ENCODE measurements around the gene ARHGEF33. TPM values are rescaled to one million over a fixed set of nuclear protein-coding genes. Genes with fewer than 3 reads are reported as not detected.

ARHGEF33 gene
- total and polyA plus RNA-seq, 2 of the 8 experiments (the other 6 are each of a cell fraction or from before 2014, with no cell fraction given) = 0.09 to 0.95 TPM

- POLR2A ChIA-PET (ENCODE audit: partially characterized antibody) = no interaction called here
These were observed 76.3 kb downstream of the ARHGEF33 start for GRCh38 chr2:38966006-38966405.

More at GRCh38 chr2:38966006-38966405, 76.3 kb downstream of the ARHGEF33 start:
- TF ChIP-seq MAFK (IDR thresholded peaks at IDR 0.05; ENCODE audit: low read depth, low read length) (no peak), BACH1 (IDR thresholded peaks at IDR 0.05; ENCODE audit: low read length) (no peak), EGR1 (IDR thresholded peaks at IDR 0.05; ENCODE audit: borderline replicate concordance, low read depth, low read length) (no peak), CBX5 (IDR thresholded peaks at IDR 0.05; ENCODE audit: low read depth, low read length) (no peak), GABPA (IDR thresholded peaks at IDR 0.05; ENCODE audit: borderline replicate concordance, insufficient read depth, low read length) (no peak), CREB1 (IDR thresholded peaks at IDR 0.05) (no peak), GTF2F1 (IDR thresholded peaks at IDR 0.05; ENCODE audit: borderline replicate concordance, low read depth, low read length) (no peak), CTCF (IDR thresholded peaks at IDR 0.05; ENCODE audit: control extremely low read depth in 1 of 3, insufficient read depth in 1 of 3, low read depth in 1 of 3, low read length in 3 of 3) (no peak)
- H3K9ac ChIP-seq (replicated peaks in 1 of 4; ENCODE audit: extremely low read depth in 1 of 4, low read depth in 3 of 4, low read length in 3 of 4) = no peak overlapping the region
- no peaks in the 10 kb centered on the region for H4K20me1 ChIP-seq (replicated peaks in 1 of 2; ENCODE audit: control insufficient read depth in 1 of 2, insufficient read depth in 2 of 2, low read length in 2 of 2)
- H2BK12ac ChIP-seq (ENCODE audit: low read depth, low read length) = no peak overlapping the region
- no peak overlapping the region for H2BK5ac ChIP-seq (ENCODE audit: low read depth, low read length)
- DNase-seq (ENCODE audit: low read depth in 1 of 2, low spot score in 2 of 2) (no peak), FAIRE-seq (no peak)
- H4K8ac ChIP-seq (ENCODE audit: extremely low read depth, insufficient read depth, low read length) = no peak overlapping the region
- CTCF ChIA-PET (ENCODE audit: partially characterized antibody) = interaction anchor here (0.6 kb wide), 1 partner anchor 21 kb away, joined by 3 read pairs; no protein-coding TSS in a partner anchor
- H4K5ac ChIP-seq (ENCODE audit: insufficient read length, low read depth, low read length) = no peak overlapping the region
- H4K91ac ChIP-seq (replicated peaks; ENCODE audit: insufficient read length, low read length) = no peak overlapping the region
- no peak overlapping the region for H3K18ac ChIP-seq (ENCODE audit: extremely low read depth, low read length)
- no peak overlapping the region for H2BK120ac ChIP-seq (replicated peaks; ENCODE audit: low read depth, low read length)
- no peak overlapping the region for H3K14ac ChIP-seq (ENCODE audit: insufficient read length)
- no peaks in the 10 kb centered on the region; a peak in 1 of 4 replicates for H3K9me3 ChIP-seq (ENCODE audit: insufficient read depth in 2 of 2, low read depth in 1 of 2, low read length in 1 of 2)
- H2BK15ac ChIP-seq (ENCODE audit: low read length) = no peak overlapping the region
- no peak overlapping the region for H3K4me3 ChIP-seq (ENCODE audit: extremely low read depth in 1 of 4, insufficient read depth in 2 of 4, low read depth in 3 of 4, low read length in 4 of 4)
- H2AFZ ChIP-seq (ENCODE audit: low read length) = 0 out of 2 replicates have a peak overlapping the region, but pooled peaks have one; percentile 4
- H3K36me3 ChIP-seq (ENCODE audit: control insufficient read depth in 2 of 4, insufficient read depth in 4 of 4, low read length in 3 of 4) = no peaks in the 10 kb centered on the region
- H2AK5ac ChIP-seq (ENCODE audit: low read depth, low read length) = no peak overlapping the region
- WGBS, 2 experiments (ENCODE audit: extremely low coverage in 1 of 2, insufficient coverage in 1 of 2, insufficient read length in 1 of 2, insufficient replicate concordance in 2 of 2, low coverage in 1 of 2, low lambda C conversion rate in 2 of 2, missing lambda C conversion rate in 1 of 2) = 96% methylated on average over 5 of the region's 5 CpGs; no CpG with 5 or more reads in 1 of the 2 experiments
- H3K27me3 ChIP-seq (replicated peaks in 1 of 4; ENCODE audit: control insufficient read depth in 3 of 4, extremely low read depth in 1 of 4, insufficient read depth in 3 of 4, low read length in 3 of 4) = peaks cover 0 to 7% (median 5%) of the 10 kb centered on the region in 4 experiments; a peak in 5 of 7 replicates
- no peak overlapping the region for H3K4ac ChIP-seq (replicated peaks; ENCODE audit: insufficient read length, low read depth, low read length)
- H3K79me2 ChIP-seq (ENCODE audit: control insufficient read depth in 1 of 2, insufficient read depth in 2 of 2, low read length in 2 of 2) = no peaks in the 10 kb centered on the region
- peaks cover 0 to 11% (median 1%) of the 10 kb centered on the region in 4 experiments; a peak in 1 of 7 replicates for H3K4me1 ChIP-seq (replicated peaks in 1 of 4; ENCODE audit: control insufficient read depth in 3 of 4, insufficient read depth in 4 of 4, low read length in 3 of 4)
- H3K56ac ChIP-seq (replicated peaks; ENCODE audit: insufficient read length, low read depth, low read length) = no peak overlapping the region
- H3K23ac ChIP-seq (ENCODE audit: insufficient read length) = no peak overlapping the region
- no peak overlapping the region for H3K27ac ChIP-seq (ENCODE audit: low read depth, low read length)
- no peak overlapping the region for H2BK20ac ChIP-seq (ENCODE audit: low read length)
- H3K79me1 ChIP-seq (ENCODE audit: low read depth, low read length) = no peaks in the 10 kb centered on the region
- H3K23me2 ChIP-seq (ENCODE audit: low read depth, low read length) = no peaks in the 10 kb centered on the region
- no peak overlapping the region for H3K4me2 ChIP-seq (ENCODE audit: insufficient read depth in 1 of 2, low read depth in 2 of 2, low read length in 2 of 2)
